A549 (cell line): ENCODE results near the gene SIAE.

Experiments used
- HOXA7 ChIP-seq: fragments of 250-450 bp; sonication (Bioruptor Pico); IDR thresholded peaks from 2 replicates; pipeline ENCODE4 v1.5.0; 2020; ENCODE audit warnings: mild to moderate bottlenecking, moderate library complexity
- MAFK ChIP-seq: fragments of 450-650 bp; IDR thresholded peaks from 2 replicates; pipeline ENCODE4 v1.6.1; 2014; ENCODE audit not compliant: partially characterized antibody
- POLR2A ChIP-seq: IDR thresholded peaks from 2 replicates; pipeline ENCODE4 v1.6.1; 2012; ENCODE audit warnings: mild to moderate bottlenecking, low read length
- ZC3H11A ChIP-seq: fragments of 450-650 bp; IDR thresholded peaks from 2 replicates; pipeline ENCODE4 v1.6.1; 2014; ENCODE audit warnings: antibody characterized with exemption, mild to moderate bottlenecking
- ZFP36 ChIP-seq: fragments of 450-650 bp; IDR thresholded peaks from 2 replicates; pipeline ENCODE4 v1.6.1; 2014; ENCODE audit warnings: borderline replicate concordance; ENCODE audit not compliant: partially characterized antibody
- TF ChIP-seq, protein P1 (sequence below): fragments of >200 bp; sonication (Bioruptor Twin); formaldehyde crosslinking; IDR thresholded peaks from 3 replicates; pipeline ENCODE4 v1.5.1; 2016
- TF ChIP-seq, protein P2 (sequence below): IDR thresholded peaks from 2 replicates; pipeline ENCODE4 v1.6.1; 2012; ENCODE audit warnings: low read depth, borderline replicate concordance
- TF ChIP-seq, protein P3 (sequence below): fragments of >200 bp; sonication (Bioruptor Twin); formaldehyde crosslinking; IDR thresholded peaks from 3 replicates; pipeline ENCODE4 v1.6.1; 2016

DNA sequence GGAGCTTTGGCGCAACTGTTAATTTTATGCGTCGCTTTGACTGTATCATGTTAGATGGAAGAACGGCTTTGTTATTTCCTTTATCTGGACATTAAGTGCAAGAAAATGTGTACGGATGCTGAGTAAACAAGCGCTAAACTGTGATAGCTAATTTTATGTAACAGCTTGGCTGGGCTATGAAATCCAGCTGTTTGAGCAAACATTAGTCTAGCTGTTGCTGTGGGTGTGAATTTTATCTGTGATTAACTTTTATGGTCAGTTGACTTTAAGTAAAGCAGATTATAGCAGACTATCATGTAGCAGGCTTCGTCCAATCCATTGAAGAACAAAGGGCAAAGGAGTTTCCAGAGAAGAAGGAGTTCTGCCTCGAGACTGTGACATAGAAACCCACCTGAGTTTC lies 89.8 kb downstream of the SIAE start:
- TF ChIP-seq, protein P1, sequence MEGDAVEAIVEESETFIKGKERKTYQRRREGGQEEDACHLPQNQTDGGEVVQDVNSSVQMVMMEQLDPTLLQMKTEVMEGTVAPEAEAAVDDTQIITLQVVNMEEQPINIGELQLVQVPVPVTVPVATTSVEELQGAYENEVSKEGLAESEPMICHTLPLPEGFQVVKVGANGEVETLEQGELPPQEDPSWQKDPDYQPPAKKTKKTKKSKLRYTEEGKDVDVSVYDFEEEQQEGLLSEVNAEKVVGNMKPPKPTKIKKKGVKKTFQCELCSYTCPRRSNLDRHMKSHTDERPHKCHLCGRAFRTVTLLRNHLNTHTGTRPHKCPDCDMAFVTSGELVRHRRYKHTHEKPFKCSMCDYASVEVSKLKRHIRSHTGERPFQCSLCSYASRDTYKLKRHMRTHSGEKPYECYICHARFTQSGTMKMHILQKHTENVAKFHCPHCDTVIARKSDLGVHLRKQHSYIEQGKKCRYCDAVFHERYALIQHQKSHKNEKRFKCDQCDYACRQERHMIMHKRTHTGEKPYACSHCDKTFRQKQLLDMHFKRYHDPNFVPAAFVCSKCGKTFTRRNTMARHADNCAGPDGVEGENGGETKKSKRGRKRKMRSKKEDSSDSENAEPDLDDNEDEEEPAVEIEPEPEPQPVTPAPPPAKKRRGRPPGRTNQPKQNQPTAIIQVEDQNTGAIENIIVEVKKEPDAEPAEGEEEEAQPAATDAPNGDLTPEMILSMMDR, result no peak
- no peak for TF ChIP-seq ZFP36
- TF ChIP-seq, protein P2, sequence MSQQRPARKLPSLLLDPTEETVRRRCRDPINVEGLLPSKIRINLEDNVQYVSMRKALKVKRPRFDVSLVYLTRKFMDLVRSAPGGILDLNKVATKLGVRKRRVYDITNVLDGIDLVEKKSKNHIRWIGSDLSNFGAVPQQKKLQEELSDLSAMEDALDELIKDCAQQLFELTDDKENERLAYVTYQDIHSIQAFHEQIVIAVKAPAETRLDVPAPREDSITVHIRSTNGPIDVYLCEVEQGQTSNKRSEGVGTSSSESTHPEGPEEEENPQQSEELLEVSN, result no peak
- TF ChIP-seq POLR2A, result no peak
- no peak for TF ChIP-seq MAFK
- no peak for TF ChIP-seq ZC3H11A
- TF ChIP-seq, protein P3, sequence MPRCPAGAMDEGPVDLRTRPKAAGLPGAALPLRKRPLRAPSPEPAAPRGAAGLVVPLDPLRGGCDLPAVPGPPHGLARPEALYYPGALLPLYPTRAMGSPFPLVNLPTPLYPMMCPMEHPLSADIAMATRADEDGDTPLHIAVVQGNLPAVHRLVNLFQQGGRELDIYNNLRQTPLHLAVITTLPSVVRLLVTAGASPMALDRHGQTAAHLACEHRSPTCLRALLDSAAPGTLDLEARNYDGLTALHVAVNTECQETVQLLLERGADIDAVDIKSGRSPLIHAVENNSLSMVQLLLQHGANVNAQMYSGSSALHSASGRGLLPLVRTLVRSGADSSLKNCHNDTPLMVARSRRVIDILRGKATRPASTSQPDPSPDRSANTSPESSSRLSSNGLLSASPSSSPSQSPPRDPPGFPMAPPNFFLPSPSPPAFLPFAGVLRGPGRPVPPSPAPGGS, result no peak
- TF ChIP-seq HOXA7 (CRISPR knock-in tag), result no peak
